Testis (tissue), 2 donors: ENCODE results near the gene NNMT.

Source experiments
- CTCF ChIP-seq, 3 experiments: fragments of 450-650 bp in 2 of 3; fragments of 200-600 bp in 1 of 3; sonication (generic) in 1 of 3; IDR thresholded peaks; one replicate each; pipeline ENCODE4 v1.5.1; 2016 to 2019; ENCODE audit warnings: antibody characterized with exemption in 3 of 3, mild to moderate bottlenecking in 2 of 3, moderate library complexity in 1 of 3
- POLR2A ChIP-seq: fragments of 450-650 bp; IDR thresholded peaks from one replicate; pipeline ENCODE4 v1.6.1; 2017; ENCODE audit warnings: antibody characterized with exemption, mild to moderate bottlenecking, moderate library complexity

GRCh38 chr11:114343020-114343419 is 46.8 kb downstream of the NNMT start:
- TF ChIP-seq POLR2A (no peak), CTCF (IDR thresholded peaks at IDR 0.05) (no peak)
